HEK293T (cell line): ENCODE measurements around the gene USP22.

Experiments used
- CTCF ChIA-PET: fragments of 350-600 bp; formaldehyde crosslinking; extraction: SDS; loops from one replicate; lab custom pipeline; 2021; ENCODE audit warnings: antibody characterized with exemption, inconsistent platforms; lab: Yijun Ruan, JAX
- POLR2A ChIA-PET: fragments of 350-600 bp; formaldehyde crosslinking; extraction: SDS; loops from one replicate; lab custom pipeline; 2020; ENCODE audit warnings: antibody characterized with exemption, inconsistent platforms; lab: Yijun Ruan, JAX
- DNase-seq: peaks from one replicate; pipeline ENCODE4 v3.0.0; 2012; ENCODE audit warnings: mixed read lengths; ENCODE audit errors: extremely low spot score
- ARNT ChIP-seq: fragments of 450-650 bp; IDR thresholded peaks from 2 replicates; pipeline ENCODE4 v1.6.1; 2017; ENCODE audit warnings: mild to moderate bottlenecking
- BHLHE40 ChIP-seq: fragments of 450-650 bp; IDR thresholded peaks from 2 replicates; pipeline ENCODE4 v1.6.1; 2016; ENCODE audit warnings: mild to moderate bottlenecking, moderate library complexity, borderline replicate concordance
- CTBP1 ChIP-seq: fragments of 450-650 bp; IDR thresholded peaks from 2 replicates; pipeline ENCODE4 v1.6.1; 2016; ENCODE audit warnings: borderline replicate concordance
- ELF4 ChIP-seq: fragments of 450-650 bp; IDR thresholded peaks from 2 replicates; pipeline ENCODE4 v1.6.1; 2017; ENCODE audit warnings: antibody characterized with exemption
- FOXA1 ChIP-seq: fragments of 450-650 bp; IDR thresholded peaks from 2 replicates; pipeline ENCODE4 v1.6.1; 2016; ENCODE audit warnings: mild to moderate bottlenecking
- FOXK2 ChIP-seq: fragments of 450-650 bp; IDR thresholded peaks from 2 replicates; pipeline ENCODE4 v1.6.1; 2016; ENCODE audit warnings: mild to moderate bottlenecking
- FOXM1 ChIP-seq: fragments of 450-650 bp; IDR thresholded peaks from 2 replicates; pipeline ENCODE4 v1.6.1; 2017; ENCODE audit warnings: mild to moderate bottlenecking, borderline replicate concordance
- HDGF ChIP-seq: fragments of 450-650 bp; IDR thresholded peaks from 2 replicates; pipeline ENCODE4 v1.6.1; 2017; ENCODE audit warnings: antibody characterized with exemption, borderline replicate concordance
- L3MBTL2 ChIP-seq: fragments of 450-650 bp; conservative IDR thresholded peaks from 2 replicates; pipeline ENCODE4 v1.6.1; 2016; ENCODE audit warnings: mild to moderate bottlenecking
- LEF1 ChIP-seq: fragments of 450-650 bp; IDR thresholded peaks from 2 replicates; pipeline ENCODE4 v1.6.1; 2017; ENCODE audit warnings: mild to moderate bottlenecking, borderline replicate concordance
- NFRKB ChIP-seq: fragments of 450-650 bp; IDR thresholded peaks from 2 replicates; pipeline ENCODE4 v1.6.1; 2016; ENCODE audit warnings: mild to moderate bottlenecking, moderate library complexity
- SP1 ChIP-seq: fragments of 450-650 bp; IDR thresholded peaks from 2 replicates; pipeline ENCODE4 v1.6.1; 2017
- SUZ12 ChIP-seq: fragments of 450-650 bp; IDR thresholded peaks from 2 replicates; pipeline ENCODE4 v1.6.1; 2016; ENCODE audit warnings: mild to moderate bottlenecking
- TARDBP ChIP-seq: fragments of 450-650 bp; IDR thresholded peaks from 2 replicates; pipeline ENCODE4 v1.6.1; 2016
- ZNF384 ChIP-seq: fragments of 450-650 bp; IDR thresholded peaks from 2 replicates; pipeline ENCODE4 v1.6.1; 2016
- TF ChIP-seq, protein P1 (sequence below): fragments of 450-650 bp; IDR thresholded peaks from 2 replicates; pipeline ENCODE4 v1.6.1; 2016

The USP22 gene

GRCh38 chr17:20998571-20999043 is 44.2 kb downstream of the USP22 start:
- TF ChIP-seq FOXA1 (no peak), BHLHE40 (no peak), TARDBP (no peak), SUZ12 (no peak), ELF4 (no peak), HDGF (no peak), L3MBTL2 (no peak)
- ChIA-PET POLR2A (no interaction called here), CTCF (no interaction called here)
- DNase-seq: no peak

DNA sequence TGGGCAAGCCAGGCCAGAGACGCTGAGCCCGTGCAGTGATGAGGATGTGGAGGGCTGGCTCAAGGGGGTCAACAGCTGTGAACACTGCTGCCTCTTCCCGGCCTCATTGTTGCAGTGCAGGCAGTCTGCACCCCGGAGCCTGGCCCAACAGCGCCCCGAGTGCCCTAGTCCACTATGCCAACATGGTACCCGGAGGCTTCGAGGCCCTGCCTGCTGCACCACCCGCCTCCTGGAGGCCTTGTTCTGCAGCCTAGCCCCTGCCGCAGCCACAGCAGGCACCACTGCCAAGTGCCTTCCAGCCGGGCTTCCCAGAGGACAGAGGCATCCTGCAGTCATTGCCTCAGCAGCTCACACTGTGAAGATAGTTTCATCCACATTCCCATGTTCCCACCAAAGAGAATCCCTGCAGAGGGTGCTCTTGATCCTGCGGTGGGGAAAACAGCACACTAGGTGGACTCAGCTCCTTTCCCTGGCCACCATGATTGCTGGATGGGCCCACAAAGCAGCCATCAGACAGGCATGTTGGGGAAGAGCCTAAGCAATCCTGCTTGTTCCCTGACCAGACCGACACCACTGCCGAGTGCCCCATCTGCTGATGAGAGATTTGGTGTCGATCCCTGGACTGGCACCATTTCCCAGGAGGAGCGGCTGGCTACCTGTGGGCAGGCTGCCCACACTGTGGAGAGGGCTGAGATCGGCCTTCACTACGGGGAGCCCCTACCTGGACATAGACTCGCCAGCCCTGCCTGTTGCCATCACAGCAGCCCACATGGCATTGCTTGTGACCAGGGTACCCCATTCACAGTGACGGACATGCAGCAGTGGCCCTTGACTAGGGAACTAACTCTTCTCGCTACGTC is 44.9 kb downstream of the USP22 start:
- TF ChIP-seq FOXM1: no peak
- TF ChIP-seq SUZ12: no peak
- TF ChIP-seq, protein P1, sequence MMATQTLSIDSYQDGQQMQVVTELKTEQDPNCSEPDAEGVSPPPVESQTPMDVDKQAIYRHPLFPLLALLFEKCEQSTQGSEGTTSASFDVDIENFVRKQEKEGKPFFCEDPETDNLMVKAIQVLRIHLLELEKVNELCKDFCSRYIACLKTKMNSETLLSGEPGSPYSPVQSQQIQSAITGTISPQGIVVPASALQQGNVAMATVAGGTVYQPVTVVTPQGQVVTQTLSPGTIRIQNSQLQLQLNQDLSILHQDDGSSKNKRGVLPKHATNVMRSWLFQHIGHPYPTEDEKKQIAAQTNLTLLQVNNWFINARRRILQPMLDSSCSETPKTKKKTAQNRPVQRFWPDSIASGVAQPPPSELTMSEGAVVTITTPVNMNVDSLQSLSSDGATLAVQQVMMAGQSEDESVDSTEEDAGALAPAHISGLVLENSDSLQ: no peak
- TF ChIP-seq HDGF: no peak
- no peak for TF ChIP-seq FOXK2
- TF ChIP-seq TARDBP: no peak
- no peak for TF ChIP-seq NFRKB
- no peak for TF ChIP-seq LEF1
- TF ChIP-seq CTBP1: no peak
- TF ChIP-seq ELF4: no peak
- no peak for TF ChIP-seq L3MBTL2
- no peak for TF ChIP-seq ARNT
- no peak for TF ChIP-seq ZNF384
- TF ChIP-seq SP1: no peak
- no peak for TF ChIP-seq BHLHE40
- ChIA-PET CTCF (no interaction called here), POLR2A (no interaction called here)
- DNase-seq: no peak

DNA sequence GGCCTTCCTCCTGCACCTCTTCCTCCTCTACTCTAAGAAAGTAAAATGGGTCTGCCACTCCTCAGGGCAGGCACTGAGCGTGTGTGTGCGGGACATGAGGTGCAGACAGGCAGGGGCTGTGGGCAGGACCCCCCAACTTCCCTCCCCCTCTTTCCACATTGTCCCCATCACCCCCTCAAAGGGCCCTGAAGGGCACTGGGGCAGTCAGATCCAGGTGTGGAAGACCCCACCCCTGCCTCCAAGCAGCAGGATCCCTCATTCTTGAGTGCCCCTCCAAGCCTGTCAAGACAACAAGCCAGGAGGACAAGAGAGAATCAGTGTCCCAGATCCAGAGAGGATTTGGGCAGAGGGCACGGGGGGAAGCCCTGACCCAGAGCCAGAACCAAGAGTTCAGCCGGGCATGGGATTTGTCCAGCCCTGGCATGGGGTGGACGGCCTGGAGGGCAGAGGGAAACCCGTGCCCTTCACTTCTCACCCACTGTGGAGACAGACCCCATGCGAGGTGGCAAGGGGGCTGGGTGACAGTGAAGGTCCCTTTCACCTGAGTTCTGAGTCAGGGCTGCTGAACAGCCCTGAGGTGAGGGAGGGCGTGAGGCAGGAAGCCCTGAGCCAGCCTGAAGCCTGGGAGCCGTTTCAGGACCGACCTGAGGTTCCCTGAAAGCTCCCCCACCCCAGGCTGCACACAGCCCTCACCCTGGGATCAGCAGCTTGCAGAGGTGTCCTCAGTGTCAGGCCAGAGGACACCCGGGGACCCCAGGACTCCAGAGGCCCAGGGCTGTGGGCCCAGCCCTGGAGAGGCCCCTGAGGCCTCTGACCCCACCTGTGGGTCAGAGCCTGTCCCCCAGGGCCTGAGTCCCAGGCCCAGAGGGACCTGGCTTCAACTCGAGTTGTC is 45.8 kb downstream of the USP22 start:
- CTCF ChIA-PET: no interaction called here
- TF ChIP-seq TARDBP (no peak), FOXK2 (no peak), ARNT (no peak)
- no peak for DNase-seq
- POLR2A ChIA-PET: no interaction called here

DNA sequence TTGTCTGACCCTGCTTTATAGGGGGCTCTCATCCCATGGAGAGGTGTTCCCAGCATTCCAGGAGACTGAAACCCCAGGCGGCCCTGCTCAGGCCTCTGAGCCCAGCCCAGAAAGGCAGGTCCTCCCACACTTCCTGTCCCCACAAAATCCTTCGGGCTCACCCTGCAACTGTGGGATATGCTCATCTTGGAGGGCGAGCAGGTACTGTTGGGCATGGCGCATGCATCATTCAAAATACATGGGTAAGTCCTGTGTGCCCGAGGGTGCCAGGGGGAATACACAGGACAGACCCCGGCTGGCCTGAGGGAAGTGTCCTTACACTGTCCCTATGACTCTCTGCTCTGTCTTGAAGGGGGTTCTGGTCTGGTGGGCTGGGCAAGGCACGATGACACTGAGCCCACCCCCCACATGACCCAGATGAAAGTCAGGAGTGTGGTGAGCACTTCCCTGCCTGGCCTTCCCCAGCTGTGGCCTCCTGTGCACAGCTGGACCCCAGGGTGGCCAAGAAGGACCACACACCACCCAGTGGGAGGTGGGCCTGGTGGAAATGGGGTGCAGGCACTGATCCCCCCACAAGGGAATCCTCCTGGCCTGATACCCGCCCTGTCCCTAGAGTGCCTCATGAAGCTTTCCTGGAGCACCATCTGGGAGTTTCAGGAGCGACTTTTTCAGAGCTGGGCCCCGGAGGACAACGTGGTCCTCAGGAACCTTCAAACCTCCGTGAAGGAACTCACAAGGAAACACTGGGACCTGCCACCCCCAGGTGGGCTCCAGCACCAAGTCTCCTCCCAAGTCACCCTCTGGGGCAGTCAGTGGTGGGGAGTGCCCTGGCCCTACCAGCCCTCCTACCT is 46.7 kb downstream of the USP22 start:
- TF ChIP-seq HDGF (no peak), CTBP1 (no peak), NFRKB (no peak)
- POLR2A ChIA-PET: no interaction called here
- DNase-seq: no peak
- CTCF ChIA-PET: no interaction called here

DNA sequence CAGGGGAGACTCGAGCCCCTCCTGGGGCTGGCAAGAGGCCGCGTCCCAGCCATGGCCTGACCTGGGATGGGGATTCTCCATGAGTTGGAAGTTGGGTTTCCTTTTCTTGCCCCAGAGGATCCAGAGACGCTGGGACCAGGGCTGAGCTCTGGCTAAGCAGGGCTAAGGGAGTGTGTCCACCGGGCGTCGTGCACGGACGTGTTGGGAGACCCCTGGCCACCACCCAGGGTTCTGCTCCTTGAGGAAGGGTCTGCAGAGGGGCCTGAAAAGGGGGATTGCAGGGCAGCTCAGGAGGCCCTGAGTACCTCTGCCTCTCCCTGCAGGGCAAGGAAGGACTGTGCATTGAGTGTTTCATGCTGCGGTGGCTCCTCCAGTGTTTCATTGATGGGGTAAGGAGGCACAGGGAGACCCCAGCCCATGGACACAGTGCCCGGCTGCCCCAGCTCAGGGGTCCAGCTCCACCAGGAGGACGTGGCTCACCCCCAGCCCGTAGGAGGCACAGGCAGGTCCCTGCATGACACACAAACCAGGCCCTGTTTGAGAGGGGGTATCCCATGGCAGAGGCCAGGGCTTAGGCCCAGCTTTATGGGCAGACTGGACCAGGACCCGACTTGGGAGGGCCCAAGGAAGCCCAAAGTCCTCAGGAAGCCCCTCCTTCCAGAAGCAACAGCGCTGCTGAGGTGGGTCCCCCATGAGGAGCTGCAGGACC is 47.5 kb downstream of the USP22 start:
- POLR2A ChIA-PET: no interaction called here
- CTCF ChIA-PET: no interaction called here
- TF ChIP-seq ARNT: no peak
- TF ChIP-seq, protein P1: no peak
- TF ChIP-seq FOXM1: no peak
- no peak for TF ChIP-seq L3MBTL2
- TF ChIP-seq SP1: no peak
- TF ChIP-seq NFRKB: no peak
- TF ChIP-seq CTBP1: no peak
- TF ChIP-seq ELF4: no peak
- TF ChIP-seq ZNF384: no peak
- no peak for TF ChIP-seq SUZ12
- TF ChIP-seq FOXA1: no peak
- no peak for TF ChIP-seq HDGF
- TF ChIP-seq BHLHE40: no peak
- no peak for TF ChIP-seq LEF1
- no peak for TF ChIP-seq TARDBP
- no peak for TF ChIP-seq FOXK2
- DNase-seq: no peak

GRCh38 chr17:20994779-20995149 is 48.0 kb downstream of the USP22 start:
- TF ChIP-seq BHLHE40: no peak
- TF ChIP-seq ARNT: no peak
- no peak for TF ChIP-seq FOXK2
- no peak for TF ChIP-seq FOXM1
- no peak for TF ChIP-seq ELF4
- no peak for TF ChIP-seq TARDBP
- no peak for TF ChIP-seq CTBP1
- no peak for DNase-seq
- CTCF ChIA-PET: no interaction called here
- POLR2A ChIA-PET: no interaction called here
